Peyer's patch (tissue), 4 donors: Measurements from ENCODE around the gene MECR. TPM values are rescaled to one million over a fixed set of nuclear protein-coding genes. Genes with fewer than 3 reads are reported as not detected.
A peak's percentile ranks its signal among the peaks of the same experiment; 100 is the strongest.

Experiments
- DNase-seq, 3 donors: peaks; one replicate each; pipeline ENCODE4 v3.0.0-alpha.2; 2017 to 2019
- H3K27ac ChIP-seq, 4 donors: fragments of 200-600 bp; sonication (generic); one replicate each; pipeline ENCODE4 v1.5.1; 2016 to 2019
- H3K27me3 ChIP-seq, 2 donors: fragments of 200-600 bp; sonication (generic); one replicate each; pipeline ENCODE4 v1.5.1; 2019
- H3K36me3 ChIP-seq, 3 donors: fragments of 200-600 bp; sonication (generic); one replicate each; pipeline ENCODE4 v1.5.1; 2016 to 2019
- H3K4me1 ChIP-seq, 4 donors: fragments of 200-600 bp; sonication (generic); one replicate each; pipeline ENCODE4 v1.5.1; 2016 to 2019
- H3K4me3 ChIP-seq, 4 donors: fragments of 200-600 bp; sonication (generic); 1 replicate in 3 of 4; 2 replicates in 1 of 4; pipeline ENCODE4 v1.5.1; 2016 to 2019; ENCODE audit warnings: mild to moderate bottlenecking in 1 of 4
- H3K9me3 ChIP-seq, 4 donors: fragments of 200-600 bp; sonication (generic); one replicate each; pipeline ENCODE4 v1.5.1; 2016 to 2019; ENCODE audit warnings: mild to moderate bottlenecking in 1 of 4
- CTCF ChIP-seq, 6 experiments: fragments of 450-650 bp in 4 of 6; fragments of 200-600 bp in 2 of 6; sonication (generic) in 1 of 6; IDR thresholded peaks; one replicate each; pipeline ENCODE4 v1.5.1; 2017 to 2019; ENCODE audit warnings: antibody characterized with exemption in 6 of 6, mild to moderate bottlenecking in 3 of 6, moderate library complexity in 1 of 6
- POLR2A ChIP-seq, 2 donors: fragments of 450-650 bp; IDR thresholded peaks; one replicate each; pipeline ENCODE4 v1.5.1; 2017; ENCODE audit warnings: antibody characterized with exemption in 2 of 2, mild to moderate bottlenecking in 2 of 2, moderate library complexity in 2 of 2
- total RNA-seq, 4 donors: library from RNA; depleted of rRNA; stranded (reverse); fragments of >200 nt; gene quantifications; one replicate each; pipeline ENCODE4 v1.1.0, GENCODE V29; 2016

MECR gene
- total RNA-seq, 4 donors from 2014 or later, result 9.3 to 31.4 (median 19.1) TPM

- Histone ChIP-seq H3K9me3 (no peaks in the 10 kb centered on the region), H3K27ac (no peak overlapping the region), H3K4me1 (no peaks in the 10 kb centered on the region), H3K27me3 (no peaks in the 10 kb centered on the region), H3K4me3 (no peak overlapping the region), H3K36me3 (no peaks in the 10 kb centered on the region)
- TF ChIP-seq POLR2A (IDR thresholded peaks at IDR 0.05) (no peak), CTCF (IDR thresholded peaks at IDR 0.05) (no peak)
- DNase-seq, result no peak
Observed at GRCh38 chr1:29247571-29248273, 17.0 kb upstream of the MECR start.

GRCh38 chr1:29247044-29247443, 16.3 kb upstream of the MECR start:
- H3K4me3 ChIP-seq, result no peak overlapping the region
- H3K27me3 ChIP-seq, result no peaks in the 10 kb centered on the region
- no peaks in the 10 kb centered on the region for H3K4me1 ChIP-seq
- no peak for DNase-seq
- no peaks in the 10 kb centered on the region for H3K9me3 ChIP-seq
- H3K27ac ChIP-seq, result no peak overlapping the region
- H3K36me3 ChIP-seq, result no peaks in the 10 kb centered on the region
- no peak for TF ChIP-seq POLR2A (IDR thresholded peaks at IDR 0.05)
- TF ChIP-seq CTCF (IDR thresholded peaks at IDR 0.05), result no peak

GRCh38 chr1:29245876-29246275, 15.1 kb upstream of the MECR start:
- H3K27me3 ChIP-seq, result no peaks in the 10 kb centered on the region
- no peak overlapping the region for H3K27ac ChIP-seq
- no peak overlapping the region for H3K4me3 ChIP-seq
- H3K36me3 ChIP-seq, result no peaks in the 10 kb centered on the region
- peak in 3 of 6 experiments; percentile 40 to 51 (median 46) for TF ChIP-seq CTCF (IDR thresholded peaks at IDR 0.05)
- TF ChIP-seq POLR2A (IDR thresholded peaks at IDR 0.05), result no peak
- DNase-seq, result no peak
- no peaks in the 10 kb centered on the region for H3K9me3 ChIP-seq
- no peaks in the 10 kb centered on the region for H3K4me1 ChIP-seq

GRCh38 chr1:29245261-29245660, 14.5 kb upstream of the MECR start:
- no peaks in the 10 kb centered on the region for H3K4me1 ChIP-seq
- H3K27ac ChIP-seq, result no peak overlapping the region
- H3K27me3 ChIP-seq, result no peaks in the 10 kb centered on the region
- no peaks in the 10 kb centered on the region for H3K9me3 ChIP-seq
- no peak overlapping the region for H3K4me3 ChIP-seq
- DNase-seq, result no peak
- no peaks in the 10 kb centered on the region for H3K36me3 ChIP-seq
- TF ChIP-seq CTCF (IDR thresholded peaks at IDR 0.05) (no peak), POLR2A (IDR thresholded peaks at IDR 0.05) (no peak)

GRCh38 chr1:29243871-29244200, 13.1 kb upstream of the MECR start:
- Histone ChIP-seq H3K27me3 (peaks cover 0 to 1% of the 10 kb centered on the region in 2 donors), H3K36me3 (no peaks in the 10 kb centered on the region), H3K9me3 (no peaks in the 10 kb centered on the region), H3K4me3 (no peak overlapping the region), H3K27ac (no peak overlapping the region), H3K4me1 (no peaks in the 10 kb centered on the region)
- no peak for TF ChIP-seq POLR2A (IDR thresholded peaks at IDR 0.05)
- TF ChIP-seq CTCF (IDR thresholded peaks at IDR 0.05), result no peak
- DNase-seq, result no peak
